Activated CD8-positive, alpha-beta memory T cell treated with anti-CD3 and anti-CD28 coated beads for 36 hours (primary cell): ENCODE results near the gene MYL9. TPM values are rescaled to one million over a fixed set of nuclear protein-coding genes. Genes with fewer than 3 reads are reported as not detected.
"Not testable (repeated sequence)": the region's sequence is repeated elsewhere in the genome, so short reads cannot be mapped to it uniquely, and the experiment has no call there.

Experiments
- CTCF ChIA-PET: fragments of 350-600 bp; sonication (Branson Sonifier 250); formaldehyde crosslinking; loops from one replicate; lab custom pipeline; 2021; ENCODE audit warnings: antibody characterized with exemption; lab: Charles Lee
- POLR2A ChIA-PET: fragments of 350-600 bp; sonication (Branson Sonifier 250); formaldehyde crosslinking; loops from one replicate; lab custom pipeline; 2021; ENCODE audit warnings: antibody characterized with exemption; lab: Charles Lee
- total RNA-seq, 2 experiments: library from RNA; stranded (reverse); gene quantifications; one replicate each; pipeline ENCODE4 v1.2.3, GENCODE V29; 2021

Gene MYL9
- total RNA-seq, 2 experiments from 2014 or later, result 0.17 to 0.19 TPM

DNA sequence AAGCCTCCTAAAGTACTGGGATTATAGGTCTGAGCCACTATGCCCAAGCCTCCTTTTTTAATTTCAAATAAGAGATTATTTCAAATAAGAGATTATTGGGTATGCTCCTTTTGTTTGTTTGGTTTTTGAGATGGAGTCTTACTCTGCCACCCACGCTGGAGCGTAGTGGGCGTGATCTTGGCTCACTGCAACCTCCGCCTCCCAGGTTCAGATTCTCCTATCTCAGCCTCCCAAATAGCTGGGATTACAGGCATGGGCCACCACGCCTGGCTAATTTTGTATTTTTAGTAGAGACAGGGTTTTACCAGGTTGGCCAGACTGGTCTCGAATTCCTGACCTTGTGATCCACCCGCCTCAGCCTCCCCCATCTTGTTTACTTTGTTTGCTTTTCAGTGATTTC, 18.9 kb upstream of the MYL9 start:
- CTCF ChIA-PET, POLR2A ChIA-PET: not testable (repeated sequence)

DNA sequence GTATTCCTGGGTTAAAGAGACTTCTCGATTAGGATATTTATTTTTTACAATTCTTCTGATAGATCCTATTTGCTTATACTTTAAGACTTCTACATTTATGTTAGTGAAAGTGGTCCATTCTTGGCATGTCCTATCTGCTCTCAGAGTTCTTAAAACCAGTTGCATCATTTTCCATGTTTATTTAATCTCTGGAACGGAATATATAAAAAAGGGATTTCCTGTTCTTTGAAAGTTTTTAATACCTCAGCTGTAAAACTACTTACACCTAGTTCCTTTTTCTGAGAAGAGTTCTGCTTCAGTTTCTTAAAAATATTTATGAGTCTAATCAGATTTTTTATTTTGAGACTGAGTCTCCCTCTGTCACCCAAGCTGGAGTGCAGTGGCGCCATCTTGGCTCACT, 18.0 kb upstream of the MYL9 start:
- ChIA-PET POLR2A (no interaction called here), CTCF (no interaction called here)

DNA sequence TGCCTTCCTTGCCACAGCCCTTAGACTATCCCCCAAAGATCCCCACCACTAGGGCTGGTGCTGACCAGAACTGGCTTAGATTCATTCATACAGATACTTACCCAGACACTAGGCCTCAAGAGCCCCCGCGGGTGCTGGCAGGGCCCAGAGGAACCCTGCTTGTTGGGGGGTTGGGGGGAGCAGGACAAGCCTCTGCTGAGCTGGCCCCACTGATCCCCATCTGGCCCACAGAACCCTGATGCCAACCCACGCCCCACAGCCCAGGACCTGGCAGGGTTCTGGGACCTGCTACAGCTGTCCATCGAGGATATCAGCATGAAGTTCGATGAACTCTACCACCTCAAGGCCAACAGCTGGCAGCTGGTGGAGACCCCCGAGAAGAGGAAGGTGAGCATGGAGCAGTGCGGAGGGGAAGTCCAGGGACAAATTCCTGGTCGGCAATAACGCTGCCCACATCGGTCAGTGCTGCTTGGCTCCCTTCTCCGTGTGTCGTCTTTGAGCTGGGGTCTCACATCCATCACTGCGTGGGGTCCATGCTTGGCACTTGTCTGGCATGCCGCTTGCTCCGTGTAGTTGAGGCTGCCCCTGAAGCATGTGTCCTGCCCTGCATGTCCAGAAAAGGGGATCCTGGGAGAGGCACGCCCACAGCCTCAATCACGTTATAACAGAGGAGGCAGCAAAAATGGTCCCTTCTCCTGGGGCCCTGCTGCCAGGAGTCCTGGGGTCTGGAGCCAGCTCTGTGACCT, 15.5 kb upstream of the MYL9 start:
- ChIA-PET CTCF (interaction anchor here (0.6 kb wide), 1 partner anchor 15 kb away, joined by 5 read pairs; the partner anchor contains the start of gene MYL9), POLR2A (interaction anchor here (0.6 kb wide), 1 partner anchor 46 kb away, joined by 4 read pairs; no protein-coding TSS in a partner anchor)

DNA sequence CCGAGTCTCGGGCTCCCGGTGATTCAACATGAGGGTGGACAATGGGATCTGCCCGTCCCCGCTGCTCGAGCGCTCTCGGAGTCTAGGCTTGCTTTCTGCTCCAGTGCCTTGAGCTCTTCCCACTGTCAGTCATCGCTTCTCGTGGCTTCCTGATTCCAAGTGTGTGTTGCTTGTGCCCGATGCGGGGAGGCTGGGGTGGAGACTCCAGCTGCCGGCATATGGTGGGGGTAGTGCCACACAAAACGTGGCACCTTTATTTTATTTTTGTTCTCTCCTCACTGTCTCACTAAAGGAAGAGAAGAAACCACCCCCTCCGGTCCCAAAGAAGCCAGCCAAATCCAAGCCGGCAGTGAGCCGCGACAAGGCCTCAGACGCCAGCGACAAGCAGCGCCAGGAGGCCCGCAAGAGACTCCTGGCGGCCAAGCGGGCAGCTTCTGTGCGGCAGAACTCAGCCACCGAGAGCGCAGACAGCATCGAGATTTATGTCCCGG, 14.8 kb upstream of the MYL9 start:
- POLR2A ChIA-PET, result no interaction called here

DNA sequence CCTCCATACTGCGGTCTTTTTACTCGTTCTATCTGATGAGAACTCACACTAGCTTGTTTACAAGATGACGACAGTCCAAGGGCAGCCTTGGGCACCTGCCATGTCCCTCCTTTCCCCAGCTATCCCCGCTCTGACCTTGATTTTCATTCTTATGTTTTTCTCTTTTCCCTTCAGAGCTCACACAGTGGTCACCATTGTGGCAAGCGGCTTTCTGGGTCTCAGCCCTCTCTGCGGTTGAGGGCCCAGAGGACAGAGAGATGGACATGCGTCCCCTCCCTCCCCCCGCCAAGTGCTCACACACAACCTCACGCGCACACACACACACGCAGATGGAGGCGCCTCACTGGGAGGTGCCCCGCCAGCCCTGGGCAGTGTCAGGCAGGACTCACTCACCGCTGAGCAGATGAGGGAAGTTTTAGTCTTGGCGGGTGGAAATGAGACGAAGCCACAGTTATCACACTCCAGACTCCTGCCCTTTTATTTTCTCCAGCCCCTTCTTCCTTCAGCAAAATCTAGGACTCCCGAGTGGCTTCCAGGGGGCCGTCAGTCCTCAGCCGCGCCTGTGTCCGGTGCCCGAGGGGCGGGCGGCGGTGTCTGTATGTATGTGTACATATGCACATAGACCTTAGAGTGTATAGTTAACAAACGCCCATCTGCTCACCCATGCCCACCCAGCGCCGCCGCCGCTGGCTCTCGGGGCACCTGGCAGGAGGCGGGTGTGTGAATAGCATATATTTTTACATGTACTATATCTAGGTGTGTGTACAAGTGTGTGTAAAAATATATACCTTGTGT, 13.8 kb upstream of the MYL9 start:
- ChIA-PET CTCF (no interaction called here), POLR2A (no interaction called here)

More for the DNA sequence above, 14.8 kb upstream of the MYL9 start:
- CTCF ChIA-PET, result no interaction called here

DNA sequence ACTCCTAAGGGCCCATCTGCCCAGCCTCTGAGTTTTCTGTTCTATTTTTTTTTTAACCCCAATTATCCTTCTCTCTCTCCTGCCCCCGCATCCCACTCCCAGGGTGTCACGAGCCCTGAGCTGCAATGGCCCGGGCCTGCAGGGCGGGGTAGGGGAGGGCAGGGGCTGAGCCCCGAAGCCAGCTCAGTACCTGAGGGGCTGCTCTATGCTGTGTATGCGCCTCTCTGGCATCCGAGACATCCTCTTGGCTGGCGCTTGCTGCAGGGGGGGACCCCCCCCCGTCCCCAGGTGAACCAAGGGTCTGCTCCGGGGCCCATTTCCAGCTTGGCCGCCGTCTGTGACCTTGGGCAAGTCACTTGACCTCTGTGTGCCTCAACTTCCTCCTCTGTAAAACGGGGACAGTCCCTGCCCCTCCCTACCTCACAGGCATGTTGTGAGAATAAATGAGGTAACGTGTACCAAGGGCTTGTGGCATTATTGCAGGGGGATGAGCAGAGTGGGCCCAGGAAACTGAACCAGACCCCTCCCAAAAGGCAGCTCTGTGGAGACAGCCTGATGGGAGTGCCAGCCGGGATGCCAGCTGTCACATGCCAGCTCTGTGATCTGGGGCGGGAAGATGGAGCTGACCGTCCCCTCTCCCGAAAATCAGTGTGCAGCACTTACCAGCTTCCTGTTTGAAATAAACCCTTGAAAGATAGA, 13.0 kb upstream of the MYL9 start:
- ChIA-PET CTCF (interaction anchor here (1.6 kb wide), 1 partner anchor 14 kb away, joined by 4 read pairs; no protein-coding TSS in a partner anchor), POLR2A (interaction anchor here (0.7 kb wide), 1 partner anchor 22 kb away, joined by 4 read pairs; no protein-coding TSS in a partner anchor)

DNA sequence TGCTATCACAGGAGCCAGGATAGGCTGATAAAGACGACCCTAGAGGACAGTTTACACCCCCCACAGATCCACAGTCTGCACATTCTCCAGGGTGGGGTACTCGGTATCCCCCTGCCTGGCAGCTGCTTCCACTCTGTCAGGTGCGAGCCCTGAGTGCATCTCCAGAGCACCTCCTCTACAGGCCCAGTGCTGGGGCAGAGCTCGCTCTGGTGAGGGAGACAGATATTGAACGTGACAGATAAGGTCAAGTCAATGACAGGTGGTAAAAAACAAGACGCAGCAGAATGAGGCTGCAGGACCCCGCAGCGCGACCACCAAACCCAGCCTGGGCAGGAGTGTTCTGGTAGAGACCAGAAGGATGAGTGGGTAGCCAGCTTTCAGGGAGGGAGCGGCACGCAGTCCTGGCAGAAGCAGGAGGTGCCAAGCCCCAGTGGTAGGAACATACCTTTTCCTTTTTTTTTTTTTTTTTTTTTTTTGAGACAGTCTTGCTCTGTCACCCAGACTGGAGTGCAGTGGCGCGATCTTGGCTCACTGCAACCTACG, 12.4 kb upstream of the MYL9 start:
- CTCF ChIA-PET, result interaction anchor here (1.6 kb wide), 1 partner anchor 14 kb away, joined by 4 read pairs; no protein-coding TSS in a partner anchor
- POLR2A ChIA-PET, result interaction anchor here (0.7 kb wide), 1 partner anchor 22 kb away, joined by 4 read pairs; no protein-coding TSS in a partner anchor

DNA sequence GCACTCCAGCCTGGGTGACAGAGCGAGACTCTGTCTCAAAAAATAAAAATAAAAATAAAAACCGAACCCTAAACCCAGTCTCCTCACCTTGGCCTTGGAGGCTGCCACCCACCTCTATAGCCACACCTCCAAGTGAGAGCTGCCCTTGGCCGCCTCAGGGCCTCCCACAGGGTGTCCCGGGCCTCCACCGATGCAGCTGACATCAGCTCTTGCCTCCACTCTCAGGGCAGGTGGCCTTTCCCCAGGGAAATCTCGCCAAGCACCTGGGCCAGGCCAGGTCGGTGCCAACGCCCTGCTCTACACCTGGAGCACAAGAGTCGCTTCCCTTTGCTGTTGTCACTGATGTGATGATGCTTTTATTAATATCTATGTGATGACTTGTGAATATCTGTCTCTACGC, 8.9 kb upstream of the MYL9 start:
- ChIA-PET CTCF (no interaction called here), POLR2A (no interaction called here)

DNA sequence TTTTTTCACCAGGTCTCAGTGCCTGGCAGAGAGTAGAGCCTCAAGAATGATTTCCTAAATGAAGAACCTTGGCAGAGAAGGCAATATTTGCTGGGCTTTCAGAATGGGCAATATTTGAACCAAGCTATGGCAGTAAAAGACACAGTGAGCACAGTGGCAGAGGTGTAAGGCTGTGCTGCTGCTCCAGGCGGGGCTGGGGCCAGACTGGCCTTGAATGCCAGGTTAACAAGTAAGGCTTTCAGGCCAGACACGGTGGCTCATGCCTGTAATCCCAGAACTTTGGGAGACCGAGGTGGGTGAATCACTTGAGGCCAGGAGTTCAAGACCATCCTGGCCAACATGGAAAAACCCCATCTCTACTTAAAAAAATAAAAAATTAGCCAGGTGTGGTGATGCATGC, 8.5 kb upstream of the MYL9 start:
- CTCF ChIA-PET, result no interaction called here
- POLR2A ChIA-PET, result no interaction called here

DNA sequence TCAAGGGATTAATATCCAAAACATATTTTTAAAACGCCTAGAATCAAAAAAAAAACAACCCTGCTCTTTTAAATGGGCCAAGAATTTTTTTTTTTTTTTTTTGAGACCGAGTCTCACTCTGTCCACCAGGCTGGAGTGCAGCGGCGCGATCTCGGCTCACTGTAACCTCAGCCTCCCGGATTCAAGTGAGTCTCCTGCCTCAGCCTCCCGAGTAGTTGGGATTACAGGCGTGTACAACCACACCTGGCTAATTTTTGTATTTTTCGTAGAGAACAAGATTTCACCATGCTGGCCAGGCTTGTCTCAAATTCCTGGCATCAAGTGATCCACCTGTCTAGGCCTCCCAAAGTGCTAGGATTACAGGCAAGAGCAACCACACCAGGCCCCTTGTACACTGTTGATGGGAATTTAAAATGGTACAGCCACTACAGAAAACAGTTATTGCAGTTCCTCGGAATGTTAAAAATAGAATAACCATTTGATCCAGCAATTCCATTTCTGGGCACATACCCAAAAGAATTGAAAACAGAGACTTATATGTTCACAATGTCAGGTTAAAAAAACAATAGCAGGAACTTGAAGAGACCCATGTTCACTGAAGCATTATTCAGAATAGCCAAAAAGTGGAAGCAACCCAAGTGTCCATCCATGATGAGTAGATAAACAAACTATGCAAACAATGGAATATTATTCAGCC, 3.1 kb upstream of the MYL9 start:
- CTCF ChIA-PET, result interaction anchor here (0.7 to 0.8 kb wide), 2 partner anchors 239 to 383 kb away, joined by 3 to 4 read pairs; no protein-coding TSS in a partner anchor
- POLR2A ChIA-PET, result no interaction called here

DNA sequence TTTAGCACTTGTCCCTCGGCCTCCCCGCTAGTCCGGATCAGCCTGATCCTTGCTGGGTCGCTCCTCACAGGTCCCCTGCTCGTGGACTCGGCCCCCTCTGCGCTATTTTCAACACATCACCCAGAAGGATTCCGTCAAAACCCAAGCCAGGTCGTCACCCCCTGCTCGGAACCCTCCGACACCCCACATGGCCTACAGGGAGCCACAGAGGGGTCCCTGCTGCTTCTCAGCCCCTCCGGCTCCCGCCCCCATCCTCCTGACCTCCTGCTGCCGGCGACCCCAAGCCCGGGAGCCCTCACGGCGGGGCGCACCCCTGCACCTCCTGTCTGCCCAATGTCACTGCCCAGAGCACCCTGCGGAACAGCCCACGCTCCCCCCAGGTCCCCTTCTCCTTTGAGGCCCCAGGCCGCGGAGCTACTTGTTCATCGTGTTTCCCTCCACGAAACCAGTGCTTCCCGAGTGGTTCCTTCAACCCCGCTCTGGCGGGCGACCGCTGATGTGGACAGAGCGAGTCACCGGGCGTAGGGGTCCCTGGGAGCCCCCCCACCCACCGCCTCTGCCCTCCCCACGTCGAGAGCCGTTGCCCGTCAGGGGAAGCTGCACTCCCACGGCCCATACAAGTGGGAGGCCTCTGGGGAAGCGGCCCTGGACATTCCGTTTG, 638 bp upstream of the MYL9 start:
- ChIA-PET CTCF (interaction anchor here (0.6 kb wide), 1 partner anchor 15 kb away, joined by 5 read pairs; no protein-coding TSS in a partner anchor), POLR2A (no interaction called here)

DNA sequence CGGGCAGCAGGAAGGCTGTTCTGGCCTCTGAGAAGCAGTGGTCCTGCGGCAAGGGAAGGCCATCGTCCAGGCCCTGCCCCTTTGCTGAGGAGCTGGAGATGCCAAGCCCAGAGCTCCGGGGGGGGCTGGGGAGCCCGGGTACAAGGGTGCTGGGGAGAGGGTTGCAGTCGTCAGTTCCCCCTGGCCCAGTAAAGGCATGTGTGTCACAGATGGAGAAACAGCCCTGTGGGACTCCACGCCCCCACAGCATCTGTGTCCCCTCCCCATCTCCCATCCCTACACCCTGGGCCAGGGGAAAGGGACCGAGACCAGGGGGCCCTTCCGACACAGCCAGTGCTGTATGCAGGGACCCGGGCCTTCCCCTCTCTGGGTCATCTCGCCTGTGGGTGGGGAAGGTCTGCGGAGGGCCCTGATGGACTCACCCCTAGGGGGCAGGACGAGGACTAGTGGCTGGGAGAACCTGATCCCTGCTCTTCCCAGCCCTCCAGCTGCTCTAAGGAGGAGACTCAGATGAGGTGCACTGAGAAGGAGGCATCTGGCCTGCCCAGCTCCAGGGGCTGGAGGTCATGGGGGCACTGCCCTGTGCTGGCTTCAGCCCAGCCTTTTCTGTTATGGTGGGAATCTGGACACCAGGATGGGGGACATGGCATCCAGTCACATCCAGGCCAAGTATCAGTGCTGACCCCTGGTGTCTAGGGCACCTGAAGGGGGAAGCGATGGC, 609 bp downstream of the MYL9 start:
- POLR2A ChIA-PET, result interaction anchor here (0.5 kb wide), 1 partner anchor 16 kb away, joined by 3 read pairs; no protein-coding TSS in a partner anchor
- CTCF ChIA-PET, result interaction anchor here (0.6 kb wide), 1 partner anchor 112 kb away, joined by 4 read pairs; no protein-coding TSS in a partner anchor

DNA sequence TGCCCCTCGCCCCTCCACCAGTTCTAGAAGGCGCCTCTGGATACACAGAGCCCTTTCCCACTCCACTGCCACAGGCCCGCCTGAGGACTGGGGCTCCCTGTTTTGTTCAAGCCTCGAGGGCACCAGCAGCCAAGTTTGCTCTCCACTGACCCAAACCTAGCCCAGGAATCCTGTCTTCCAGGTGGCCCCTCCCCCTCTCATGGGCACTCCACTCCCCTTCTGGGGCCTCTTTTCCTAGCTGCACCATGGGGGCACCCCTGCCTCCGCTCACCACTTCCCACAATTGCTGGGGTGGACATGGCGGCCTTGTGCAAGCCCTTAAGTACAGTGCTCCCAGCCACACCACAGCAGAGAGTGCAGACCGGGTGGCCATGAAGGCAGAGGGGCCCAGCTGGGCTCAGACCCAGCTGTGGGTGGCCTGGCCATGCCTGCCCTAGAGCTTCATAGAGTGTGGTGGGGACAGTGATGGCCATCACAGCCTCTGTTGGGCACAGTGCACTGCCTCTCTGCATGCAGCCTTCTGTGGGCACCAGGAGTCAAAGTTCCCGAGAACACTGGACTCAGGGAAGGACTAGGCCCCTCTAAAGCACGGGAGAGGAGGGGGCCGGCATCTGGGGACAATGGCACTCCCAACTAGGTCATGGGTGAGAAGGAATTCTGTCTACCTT, 1.3 kb downstream of the MYL9 start:
- CTCF ChIA-PET, result interaction anchor here (0.6 kb wide), 1 partner anchor 113 kb away, joined by 4 read pairs; no protein-coding TSS in a partner anchor
- POLR2A ChIA-PET, result no interaction called here

DNA sequence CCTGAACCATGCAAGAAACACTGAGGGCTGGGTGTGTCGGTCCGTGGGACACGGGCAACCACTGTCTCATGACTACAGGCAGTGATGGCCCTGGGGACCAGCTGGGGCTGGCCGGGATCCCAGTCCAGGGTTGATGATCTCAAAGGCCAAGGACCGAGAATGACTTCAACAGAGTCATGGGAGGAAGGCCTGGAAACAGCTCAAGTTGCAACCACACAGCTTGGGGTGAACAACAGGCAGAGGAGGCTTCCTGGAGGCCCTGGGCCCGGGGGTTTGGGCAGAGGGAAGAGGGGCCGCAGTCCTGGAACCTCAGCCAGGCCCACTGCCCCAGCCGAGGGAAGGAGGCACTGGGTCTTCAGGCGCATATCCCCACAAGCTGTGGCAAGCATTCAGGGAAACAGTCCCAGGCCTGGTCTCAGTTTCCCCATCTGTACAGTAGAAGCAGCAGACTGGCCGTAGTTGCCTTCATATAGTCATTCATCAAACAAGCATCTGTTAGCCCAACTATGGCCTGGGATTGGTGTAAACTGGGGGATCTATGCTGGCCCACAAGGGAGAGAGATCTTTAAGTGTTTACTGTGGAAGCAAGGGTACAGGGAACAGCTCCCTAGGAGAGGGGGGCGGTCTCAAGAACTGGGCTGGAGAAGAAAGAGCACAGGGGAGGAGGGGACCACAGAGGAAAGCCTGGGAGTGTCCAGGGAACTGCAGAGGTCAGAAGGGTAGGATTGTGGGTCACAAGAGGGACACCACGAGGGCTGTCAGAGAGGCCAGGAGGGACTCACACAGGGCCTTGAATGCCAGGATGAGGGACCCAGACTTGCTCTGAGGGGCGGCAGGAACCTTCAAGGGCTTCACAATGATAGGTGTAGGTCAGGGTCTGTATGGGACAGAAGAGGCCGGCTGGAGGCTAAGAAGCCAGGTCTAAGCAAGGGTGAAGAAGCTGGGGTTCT, 2.1 kb downstream of the MYL9 start:
- POLR2A ChIA-PET, result no interaction called here
- CTCF ChIA-PET, result no interaction called here
